Activated CD4-positive, alpha-beta T cell treated with anti-CD3 and anti-CD28 coated beads for 4 hours (primary cell): Measurements from ENCODE around the gene GPR55.

Source experiments
- DNase-seq, 2 donors: peaks; one replicate each; pipeline ENCODE4 v3.0.0-alpha.2; 2020

GPR55 gene

GRCh38 chr2:230877759-230878598, 47.1 kb downstream of the GPR55 start:
- DNase-seq: no peak

DNA sequence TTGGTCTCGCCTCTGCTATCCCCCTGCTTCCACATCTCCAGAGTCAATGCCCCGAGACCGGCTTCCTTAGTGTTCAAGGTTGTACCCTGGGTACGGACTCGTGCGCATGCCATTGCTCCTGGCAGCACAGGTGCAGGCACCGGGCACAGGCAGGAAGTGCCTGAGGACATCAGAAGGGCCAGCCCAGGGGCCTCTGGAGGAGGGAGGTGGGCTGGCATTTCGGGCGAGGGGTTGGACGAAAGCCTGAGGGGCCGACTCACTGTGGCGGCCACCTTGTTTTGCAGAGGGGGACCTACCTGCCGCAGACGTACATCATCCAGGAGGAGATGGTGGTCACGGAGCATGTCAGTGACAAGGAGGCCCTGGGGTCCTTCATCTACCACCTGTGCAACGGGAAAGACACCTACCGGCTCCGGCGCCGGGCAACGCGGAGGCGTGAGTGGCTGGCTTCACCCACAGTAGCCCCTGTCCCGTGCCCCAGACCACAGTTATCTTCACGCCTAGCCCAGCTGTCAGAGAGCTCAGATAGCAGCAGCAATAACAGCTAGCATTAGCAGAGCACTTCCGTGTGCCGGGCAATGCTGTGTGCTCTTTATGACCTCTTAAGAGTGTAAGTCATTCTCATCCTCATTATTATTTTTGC, 47.8 kb downstream of the GPR55 start:
- no peak for DNase-seq

GRCh38 chr2:230875347-230876315, 49.4 kb downstream of the GPR55 start:
- DNase-seq: no peak

DNA sequence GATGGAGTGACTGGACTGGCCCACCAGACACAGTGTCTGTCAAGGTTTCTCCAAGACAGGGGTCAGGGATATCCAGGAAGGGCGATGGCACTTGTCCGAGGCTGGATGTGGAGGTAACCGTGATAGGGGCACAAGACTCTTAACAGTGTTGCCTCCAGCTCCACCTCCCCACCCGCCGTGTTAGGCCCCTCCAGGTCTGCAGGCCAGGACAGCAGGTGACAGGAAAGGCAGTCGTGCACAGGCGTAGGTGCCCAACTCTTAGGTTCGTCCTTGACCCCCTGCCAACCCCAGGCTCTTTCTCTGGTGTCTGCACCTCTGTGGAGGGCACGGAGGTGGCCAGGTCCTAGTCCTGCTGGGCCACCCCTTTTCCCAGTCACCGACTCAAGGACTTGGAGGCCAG, 50.2 kb downstream of the GPR55 start:
- no peak for DNase-seq

DNA sequence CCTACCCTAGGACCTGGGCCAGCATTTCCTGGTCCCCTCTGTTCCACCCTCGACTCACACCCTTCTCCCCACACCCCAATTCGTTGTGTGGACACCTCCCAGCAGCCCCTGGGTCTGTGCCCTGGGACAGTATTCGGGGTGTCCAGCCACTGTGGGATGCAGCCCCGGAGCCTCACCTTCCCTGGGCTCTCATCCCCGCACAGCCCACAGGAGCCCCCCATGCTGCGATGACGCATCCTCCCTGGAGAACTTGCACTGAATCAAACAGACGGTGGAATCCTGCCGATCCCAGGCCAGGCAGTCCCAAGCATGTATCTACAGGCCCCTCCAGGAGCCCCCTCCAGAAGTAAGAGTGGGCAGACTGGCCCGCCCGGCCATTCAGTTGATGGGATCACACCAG, 50.6 kb downstream of the GPR55 start:
- DNase-seq: no peak

DNA sequence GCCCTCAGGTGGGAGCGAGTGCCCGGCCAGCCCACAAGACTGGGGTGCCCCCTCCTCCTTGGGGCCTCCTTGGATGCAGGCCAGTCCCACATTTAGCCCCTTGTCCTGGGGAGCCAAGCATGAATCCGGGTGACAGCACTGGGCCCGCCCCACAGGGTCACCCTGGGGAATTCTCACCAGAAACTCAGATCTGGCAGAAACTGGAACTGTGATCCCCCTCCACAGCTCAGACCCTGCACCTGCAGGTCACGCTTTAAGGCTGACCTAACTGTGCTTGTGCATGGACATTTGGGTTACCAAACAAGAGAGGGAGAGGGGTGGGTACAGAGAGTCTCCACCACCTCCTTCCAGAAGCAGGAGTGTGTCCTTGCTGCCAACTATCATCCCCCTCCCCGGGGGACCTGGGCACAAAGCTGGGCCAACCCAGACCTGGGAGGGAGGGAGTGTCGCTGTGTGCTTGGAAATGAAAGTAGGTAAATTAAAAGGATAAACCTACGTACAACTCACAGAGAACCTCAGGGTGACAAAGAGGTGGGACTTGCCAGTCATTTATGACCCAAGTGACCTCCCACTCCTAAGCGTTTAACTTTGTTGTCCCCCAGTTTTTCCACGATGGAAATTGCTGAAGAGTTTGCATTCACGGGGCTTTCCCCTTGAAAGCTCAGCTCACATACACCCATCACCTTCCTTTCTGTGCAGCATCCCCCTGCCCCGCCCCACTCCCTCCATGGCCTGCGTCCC, 51.2 kb downstream of the GPR55 start:
- DNase-seq: no peak

- DNase-seq: no peak
These were observed 51.9 kb downstream of the GPR55 start for GRCh38 chr2:230872968-230873660.

DNA sequence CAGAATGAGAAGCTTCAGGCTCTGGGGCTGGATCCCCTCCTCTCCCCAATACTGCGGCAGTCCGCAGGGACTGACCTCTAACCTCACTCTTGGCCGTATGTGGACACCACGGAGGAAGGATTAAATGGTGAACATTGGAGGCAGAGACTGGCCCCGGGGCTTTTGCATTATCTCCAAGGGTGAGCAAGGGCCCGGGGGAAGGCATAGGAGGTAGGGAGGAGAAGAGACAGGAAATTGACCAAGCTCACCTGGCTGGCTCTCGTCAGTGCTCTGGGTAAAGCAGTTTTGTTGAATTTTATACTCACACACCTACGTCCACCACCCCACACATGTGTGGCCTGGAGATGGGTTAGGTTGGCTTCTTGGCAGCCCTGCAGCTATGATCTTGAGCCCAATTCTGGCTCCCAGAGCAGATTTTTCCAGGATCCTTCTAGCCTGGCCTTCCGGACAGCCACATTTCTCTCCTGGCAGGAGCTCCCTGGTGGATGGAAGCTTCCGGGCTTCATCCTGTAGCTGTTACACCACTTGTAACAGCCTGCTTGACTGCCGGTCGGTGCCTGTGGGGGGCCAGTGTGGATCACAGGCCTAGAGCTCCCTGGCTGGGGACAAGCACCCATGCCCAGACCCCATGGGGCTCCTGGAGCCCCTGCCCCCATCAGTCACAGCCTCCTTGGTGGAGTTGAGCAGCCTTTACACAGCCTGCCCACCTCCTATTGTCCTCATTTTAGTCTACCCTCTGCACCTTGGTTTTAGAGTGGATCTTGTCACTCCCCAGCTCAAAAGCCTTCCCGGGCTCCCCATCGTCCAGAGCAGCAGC, 52.7 kb downstream of the GPR55 start:
- DNase-seq: no peak

GRCh38 chr2:230871361-230872150, 53.5 kb downstream of the GPR55 start:
- no peak for DNase-seq

DNA sequence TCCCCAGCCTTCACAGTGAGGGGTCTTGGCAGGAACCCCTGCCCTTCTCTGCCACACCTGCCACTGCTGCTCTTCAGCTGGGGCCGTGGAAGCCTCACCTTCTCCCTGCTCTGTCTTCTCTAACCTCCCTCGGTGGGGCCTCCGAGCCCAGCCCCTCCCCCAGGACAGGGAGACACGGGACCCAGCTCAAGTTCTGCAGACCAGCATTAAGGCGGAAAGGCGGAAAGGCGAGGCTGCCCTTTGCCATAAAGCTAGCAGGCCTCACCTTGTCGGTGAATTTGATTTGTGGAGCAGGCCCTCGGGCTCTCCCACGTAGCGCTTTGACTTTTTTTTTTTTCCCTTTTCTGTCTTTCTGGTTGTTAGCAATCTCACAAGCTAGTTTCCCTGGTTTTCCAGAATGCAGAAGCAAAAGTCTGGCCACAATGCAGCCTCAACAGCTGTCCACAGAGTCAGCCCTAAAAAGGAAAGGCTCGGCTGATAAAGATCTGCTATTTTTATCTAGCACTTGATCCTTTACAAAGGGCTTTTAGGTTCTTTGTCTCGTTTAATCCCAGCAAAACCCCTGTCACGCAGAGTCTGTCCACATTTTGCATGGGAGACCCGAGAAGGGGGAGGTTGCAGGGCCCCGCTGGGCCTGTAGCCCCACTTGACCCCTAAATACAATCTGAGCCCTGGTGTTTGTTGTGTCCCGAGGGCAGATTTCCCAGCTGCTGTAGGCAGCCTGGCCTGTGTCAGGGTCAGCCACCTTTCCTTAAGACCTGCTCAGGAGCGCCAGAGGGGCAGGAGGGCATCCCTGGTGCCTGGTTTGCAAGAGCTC, 54.3 kb downstream of the GPR55 start:
- no peak for DNase-seq

GRCh38 chr2:230869914-230870543, 55.0 kb downstream of the GPR55 start:
- DNase-seq: no peak

GRCh38 chr2:230868947-230869913, 55.8 kb downstream of the GPR55 start:
- DNase-seq: no peak

- no peak for DNase-seq
These were observed 56.7 kb downstream of the GPR55 start for GRCh38 chr2:230868161-230868946.

DNA sequence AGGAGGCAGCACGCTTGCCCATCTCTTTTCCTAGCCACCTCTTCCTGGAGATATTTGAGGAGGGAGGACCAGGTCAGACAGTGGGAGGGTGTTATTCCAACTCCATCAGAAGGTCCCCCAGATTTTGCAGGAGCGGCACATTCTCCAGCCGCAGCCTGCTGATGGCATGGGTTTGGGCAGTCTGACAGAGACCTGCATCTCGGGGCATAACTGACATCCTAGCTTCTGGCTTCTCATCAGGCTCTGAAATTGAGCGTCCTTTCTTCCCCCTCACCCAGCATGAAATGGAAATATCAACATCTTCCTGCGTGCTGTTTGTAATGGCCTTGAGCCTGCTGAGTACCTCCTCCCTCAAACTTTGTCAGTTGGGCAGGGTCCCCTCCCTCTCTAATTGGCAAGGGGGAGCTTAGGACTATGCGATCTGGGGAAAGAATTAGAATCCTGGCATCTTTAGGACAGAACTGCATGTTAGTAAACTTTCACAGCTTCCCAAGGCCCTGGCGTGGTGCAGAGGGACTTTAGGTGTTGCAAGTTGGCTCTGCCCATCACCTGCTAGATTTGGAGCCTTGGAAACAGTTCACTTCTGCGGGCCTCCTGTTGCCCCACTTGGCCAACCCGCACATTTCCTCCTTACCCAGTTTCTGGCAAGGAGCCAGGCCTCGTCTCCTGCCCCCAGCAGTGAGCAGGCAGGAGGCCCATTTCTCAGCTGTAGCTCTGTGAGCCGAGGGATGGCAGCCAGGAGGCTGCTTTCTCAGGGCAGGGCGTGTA, 58.1 kb downstream of the GPR55 start:
- DNase-seq: peak; percentile 55 to 67
